BJ (cell line): Measurements from ENCODE around the gene FAM174C. TPM values are rescaled to one million over a fixed set of nuclear protein-coding genes. Genes with fewer than 3 reads are reported as not detected.

Experiments used
- CTCF ChIA-PET: fragments of 350-600 bp; formaldehyde crosslinking; extraction: SDS; loops from one replicate; lab custom pipeline; 2021; ENCODE audit warnings: antibody characterized with exemption, inconsistent platforms; lab: Yijun Ruan, JAX
- POLR2A ChIA-PET: fragments of 300-600 bp; sonication (Branson Sonifier 250); formaldehyde crosslinking; extraction: SDS; loops from one replicate; lab custom pipeline; 2021; ENCODE audit warnings: antibody characterized with exemption; lab: Charles Lee
- DNase-seq: peaks from one replicate; pipeline ENCODE4 v3.0.0-alpha.2; 2011; ENCODE audit warnings: low read depth
- H3K27me3 ChIP-seq: 2 replicates; pipeline ENCODE4 v1.6.0; 2011; ENCODE audit warnings: low read length; ENCODE audit not compliant: control insufficient read depth, insufficient read depth
- H3K36me3 ChIP-seq: 2 replicates; pipeline ENCODE4 v1.5.1; 2011; ENCODE audit warnings: low read length; ENCODE audit not compliant: control insufficient read depth, insufficient read depth
- H3K4me3 ChIP-seq: 2 replicates; pipeline ENCODE4 v1.5.1; 2011; ENCODE audit warnings: low read depth, mild to moderate bottlenecking, control low read depth, low read length
- CTCF ChIP-seq: IDR thresholded peaks from 2 replicates; pipeline ENCODE4 v1.5.1; 2011; ENCODE audit warnings: low read depth, mild to moderate bottlenecking, control low read depth, inconsistent platforms, low read length, moderate library complexity; ENCODE audit not compliant: insufficient read depth
- polyA plus RNA-seq: library from polyadenylated mRNA; depleted of rRNA; stranded (reverse); fragments of >200 nt; gene quantifications from 2 replicates; pipeline ENCODE4 v1.2.3, GENCODE V29; 2011; rRNA removed

FAM174C gene
- polyA plus RNA-seq, 1 experiment: 37.5 TPM

GRCh38 chr19:1327125-1327524 is 51.8 kb downstream of the FAM174C start:
- H3K4me3 ChIP-seq: no peak overlapping the region
- no peak for DNase-seq
- CTCF ChIA-PET: interaction anchor here (1.1 kb wide), 1 partner anchor 10 kb away, joined by 3 read pairs; no protein-coding TSS in a partner anchor
- POLR2A ChIA-PET: no interaction called here
- H3K27me3 ChIP-seq: no peaks in the 10 kb centered on the region; the same call in 1 of the 2 replicates
- no peak for TF ChIP-seq CTCF
- no peaks in the 10 kb centered on the region for H3K36me3 ChIP-seq

Other genes starting within 250 kb of the FAM174C start
- gene CNN2, start 248.9 kb upstream of the FAM174C start, polyA plus RNA-seq: 315 and 529 TPM in 2 replicates
- 1.3 and 1.9 TPM in 2 replicates for gene ABCA7, start 235.4 kb upstream of the FAM174C start, polyA plus RNA-seq
- 0.13 and 0.28 TPM in 2 replicates for gene ARHGAP45, start 208.4 kb upstream of the FAM174C start, polyA plus RNA-seq
- gene POLR2E, start 180.2 kb upstream of the FAM174C start, polyA plus RNA-seq: 174 and 292 TPM in 2 replicates
- 463 and 626 TPM in 2 replicates for gene GPX4, start 171.5 kb upstream of the FAM174C start, polyA plus RNA-seq
- 15.5 and 26.1 TPM in 2 replicates for gene SBNO2, start 101.3 kb upstream of the FAM174C start, polyA plus RNA-seq
- gene STK11, start 69.8 kb upstream of the FAM174C start, polyA plus RNA-seq: 26.3 and 33.6 TPM in 2 replicates
- gene CBARP, start 37.5 kb upstream of the FAM174C start, polyA plus RNA-seq: 0.97 and 1.6 TPM in 2 replicates
- gene ATP5F1D, start 33.8 kb upstream of the FAM174C start, polyA plus RNA-seq: 57.9 and 65.1 TPM in 2 replicates
- 6.9 and 8.4 TPM in 2 replicates for gene MIDN, start 26.9 kb upstream of the FAM174C start, polyA plus RNA-seq
- gene CIRBP, start 6.2 kb upstream of the FAM174C start, polyA plus RNA-seq: 342 and 372 TPM in 2 replicates
- gene EFNA2, start 10.3 kb downstream of the FAM174C start, polyA plus RNA-seq: not detected in 2 replicates
- gene NDUFS7, start 108.4 kb downstream of the FAM174C start, polyA plus RNA-seq: 35.5 and 59.6 TPM in 2 replicates
- 26.9 and 43.7 TPM in 2 replicates for gene GAMT, start 126.0 kb downstream of the FAM174C start, polyA plus RNA-seq
- gene DAZAP1, start 132.1 kb downstream of the FAM174C start, polyA plus RNA-seq: 38.3 and 48.9 TPM in 2 replicates
- 854 and 1,597 TPM in 2 replicates for gene RPS15, start 162.9 kb downstream of the FAM174C start, polyA plus RNA-seq
- 0.07 and 0.11 TPM in 2 replicates for gene APC2, start 174.6 kb downstream of the FAM174C start, polyA plus RNA-seq
- 23.9 and 32.6 TPM in 2 replicates for gene C19orf25, start 203.7 kb downstream of the FAM174C start, polyA plus RNA-seq
- 0.59 and 1.3 TPM in 2 replicates for gene PCSK4, start 214.8 kb downstream of the FAM174C start, polyA plus RNA-seq
- gene REEP6, start 215.7 kb downstream of the FAM174C start, polyA plus RNA-seq: 1.7 and 3.1 TPM in 2 replicates
- gene ADAMTSL5, start 237.5 kb downstream of the FAM174C start, polyA plus RNA-seq: 15.0 and 21.5 TPM in 2 replicates
- gene PLK5, start 248.5 kb downstream of the FAM174C start, polyA plus RNA-seq: not detected in 2 replicates